GM21786 (cell line): ENCODE measurements around the gene KLHL29.

Experiments used
- ATAC-seq: cut with Tn5 transposase; IDR thresholded peaks from one replicate; pipeline ENCODE4 v1.9.1; 2021; ENCODE audit not compliant: unreplicated experiment

KLHL29 gene

GRCh38 chr2:23664066-23664788 is 279.2 kb downstream of the KLHL29 start:
- no peak for ATAC-seq

- no peak for ATAC-seq
Observed at GRCh38 chr2:23666241-23666979, 281.4 kb downstream of the KLHL29 start.

- ATAC-seq: no peak
Observed at GRCh38 chr2:23666980-23667357, 282.0 kb downstream of the KLHL29 start.

GRCh38 chr2:23668756-23669304 is 283.9 kb downstream of the KLHL29 start:
- no peak for ATAC-seq

- no peak for ATAC-seq
Observed at GRCh38 chr2:23669413-23670244, 284.6 kb downstream of the KLHL29 start.

GRCh38 chr2:23670245-23670592 is 285.2 kb downstream of the KLHL29 start:
- ATAC-seq: no peak

GRCh38 chr2:23673082-23673481 is 288.1 kb downstream of the KLHL29 start:
- ATAC-seq: no peak

- no peak for ATAC-seq
Observed at GRCh38 chr2:23673830-23674679, 289.1 kb downstream of the KLHL29 start.

GRCh38 chr2:23675506-23675905 is 290.5 kb downstream of the KLHL29 start:
- ATAC-seq: no peak

GRCh38 chr2:23677836-23678235 is 292.9 kb downstream of the KLHL29 start:
- no peak for ATAC-seq

- ATAC-seq: no peak
Observed at GRCh38 chr2:23679044-23679443, 294.1 kb downstream of the KLHL29 start.

- no peak for ATAC-seq
Observed at GRCh38 chr2:23680951-23681350, 296.0 kb downstream of the KLHL29 start.

GRCh38 chr2:23681356-23682140 is 296.6 kb downstream of the KLHL29 start:
- no peak for ATAC-seq

GRCh38 chr2:23682481-23682880 is 297.5 kb downstream of the KLHL29 start:
- ATAC-seq: no peak

- no peak for ATAC-seq
Observed at GRCh38 chr2:23683001-23683400, 298.0 kb downstream of the KLHL29 start.

GRCh38 chr2:23684395-23685176 is 299.6 kb downstream of the KLHL29 start:
- ATAC-seq: no peak

- no peak for ATAC-seq
Observed at GRCh38 chr2:23685181-23685580, 300.2 kb downstream of the KLHL29 start.

- no peak for ATAC-seq
Observed at GRCh38 chr2:23685706-23686105, 300.7 kb downstream of the KLHL29 start.

- ATAC-seq: no peak
Observed at GRCh38 chr2:23686405-23687029, 301.5 kb downstream of the KLHL29 start.
